Measurements from ENCODE around the gene ZNF692.

Gene ZNF692

GRCh38 chr1:248816042-248816851 is 42.6 kb downstream of the ZNF692 start:
- TF ChIP-seq RAD21 (IDR thresholded peaks at IDR 0.05; ENCODE audit: low read depth) (no peak), CREB1 (IDR thresholded peaks at IDR 0.05; ENCODE audit: low read depth) (no peak), TEAD4 (IDR thresholded peaks at IDR 0.05) (no peak), CEBPB (IDR thresholded peaks at IDR 0.05) (no peak), EGR1 (IDR thresholded peaks at IDR 0.05) (no peak), ZBTB7A (IDR thresholded peaks at IDR 0.05; ENCODE audit: low read depth) (no peak), FOXM1 (IDR thresholded peaks at IDR 0.05; ENCODE audit: borderline replicate concordance, low read depth) (no peak), NFIC (IDR thresholded peaks at IDR 0.05) (no peak)

GRCh38 chr1:248815407-248816034 is 43.4 kb downstream of the ZNF692 start:
- TF ChIP-seq FOXM1 (IDR thresholded peaks at IDR 0.05; ENCODE audit: borderline replicate concordance, low read depth): no peak
- no peak for TF ChIP-seq CREB1 (IDR thresholded peaks at IDR 0.05; ENCODE audit: low read depth)
- TF ChIP-seq USF1 (IDR thresholded peaks at IDR 0.05): no peak
- TF ChIP-seq EP300 (IDR thresholded peaks at IDR 0.05; ENCODE audit: borderline replicate concordance): no peak
- TF ChIP-seq EGR1 (IDR thresholded peaks at IDR 0.05): no peak
- TF ChIP-seq RAD21 (IDR thresholded peaks at IDR 0.05; ENCODE audit: low read depth): no peak
- TF ChIP-seq REST (IDR thresholded peaks at IDR 0.05; ENCODE audit: low read depth): no peak
- no peak for TF ChIP-seq YY1 (IDR thresholded peaks at IDR 0.05; ENCODE audit: low read depth)
- TF ChIP-seq MAX (IDR thresholded peaks at IDR 0.05): no peak
- no peak for TF ChIP-seq ZBTB7A (IDR thresholded peaks at IDR 0.05; ENCODE audit: low read depth)
- no peak for TF ChIP-seq TAF1 (IDR thresholded peaks at IDR 0.05; ENCODE audit: low read depth)
- TF ChIP-seq NFIC (IDR thresholded peaks at IDR 0.05): no peak
- no peak for TF ChIP-seq CEBPB (IDR thresholded peaks at IDR 0.05)

- TF ChIP-seq USF1 (IDR thresholded peaks at IDR 0.05) (no peak), MAX (IDR thresholded peaks at IDR 0.05) (no peak), FOXM1 (IDR thresholded peaks at IDR 0.05; ENCODE audit: borderline replicate concordance, low read depth) (no peak), NFIC (IDR thresholded peaks at IDR 0.05) (no peak), ZBTB7A (IDR thresholded peaks at IDR 0.05; ENCODE audit: low read depth) (no peak), CREB1 (IDR thresholded peaks at IDR 0.05; ENCODE audit: low read depth) (no peak), CEBPB (IDR thresholded peaks at IDR 0.05) (no peak), REST (IDR thresholded peaks at IDR 0.05; ENCODE audit: low read depth) (no peak), YY1 (IDR thresholded peaks at IDR 0.05; ENCODE audit: low read depth) (no peak), RAD21 (IDR thresholded peaks at IDR 0.05; ENCODE audit: low read depth) (no peak), EGR1 (IDR thresholded peaks at IDR 0.05) (no peak), EP300 (IDR thresholded peaks at IDR 0.05; ENCODE audit: borderline replicate concordance) (no peak), TEAD4 (IDR thresholded peaks at IDR 0.05) (no peak), TAF1 (IDR thresholded peaks at IDR 0.05; ENCODE audit: low read depth) (no peak)
Measured at GRCh38 chr1:248814351-248814750, 44.5 kb downstream of the ZNF692 start.

GRCh38 chr1:248813546-248813945 is 45.3 kb downstream of the ZNF692 start:
- TF ChIP-seq TAF1 (IDR thresholded peaks at IDR 0.05; ENCODE audit: low read depth) (no peak), USF1 (IDR thresholded peaks at IDR 0.05) (no peak), RAD21 (IDR thresholded peaks at IDR 0.05; ENCODE audit: low read depth) (no peak), EGR1 (IDR thresholded peaks at IDR 0.05) (no peak), FOXM1 (IDR thresholded peaks at IDR 0.05; ENCODE audit: borderline replicate concordance, low read depth) (no peak), CEBPB (IDR thresholded peaks at IDR 0.05) (no peak), MAX (IDR thresholded peaks at IDR 0.05) (no peak)

Measured in Ishikawa (cell line).